Fibroblast of mammary gland (primary cell): ENCODE data around the gene NEK7.

ENCODE experiments used
- DNase-seq: peaks from one replicate; pipeline ENCODE4 v3.0.0-alpha.2; 2010; ENCODE audit warnings: low read depth
- H3K4me3 ChIP-seq: 2 replicates; pipeline ENCODE4 v1.5.1; 2011; ENCODE audit warnings: low read depth, mild to moderate bottlenecking, low read length, moderate library complexity; ENCODE audit not compliant: control insufficient read depth
- CTCF ChIP-seq: conservative IDR thresholded peaks from 2 replicates; pipeline ENCODE4 v1.5.1; 2011; ENCODE audit warnings: low read depth, low read length, inconsistent platforms; ENCODE audit not compliant: control insufficient read depth, insufficient read depth

The NEK7 gene

GRCh38 chr1:198228925-198229324 lies 72.1 kb downstream of the NEK7 start:
- no peak overlapping the region for H3K4me3 ChIP-seq
- DNase-seq: no peak
- TF ChIP-seq CTCF: no peak

- no peak for TF ChIP-seq CTCF
- DNase-seq: peak; percentile 17
- no peak overlapping the region for H3K4me3 ChIP-seq
Measured at GRCh38 chr1:198231779-198232178, 75.0 kb downstream of the NEK7 start.

- no peak for DNase-seq
- no peak for TF ChIP-seq CTCF
- H3K4me3 ChIP-seq: no peak overlapping the region
Measured at GRCh38 chr1:198232378-198232777, 75.6 kb downstream of the NEK7 start.

GRCh38 chr1:198232940-198233675 lies 76.3 kb downstream of the NEK7 start:
- no peak overlapping the region for H3K4me3 ChIP-seq
- no peak for TF ChIP-seq CTCF
- DNase-seq: no peak

- TF ChIP-seq CTCF: no peak
- peak overlapping the region; percentile 34 for H3K4me3 ChIP-seq
- peak; percentile 56 for DNase-seq
Measured at GRCh38 chr1:198234520-198235251, 77.9 kb downstream of the NEK7 start.

GRCh38 chr1:198238121-198238520 lies 81.3 kb downstream of the NEK7 start:
- no peak for DNase-seq
- no peak for TF ChIP-seq CTCF
- H3K4me3 ChIP-seq: no peak overlapping the region
